HCT116 (cell line): Measurements from ENCODE around the gene HIBADH. TPM values are rescaled to one million over a fixed set of nuclear protein-coding genes. Genes with fewer than 3 reads are reported as not detected.

Experiments used
- ATAC-seq: fragments of 200-7000 bp; cut with Tn5 transposase; 2 replicates; pipeline ENCODE4 v1.9.1; 2020; ENCODE audit warnings: mild to moderate bottlenecking, moderate library complexity
- BruUV-seq: library from RNA; stranded (reverse); fragments of 400-500 nt; replicated peaks from 2 replicates; lab custom pipeline; 2021; lab: Mats Ljungman, UMichigan
- CTCF ChIA-PET: fragments of 300-600 bp; sonication (Branson Sonifier 250); formaldehyde crosslinking; loops from one replicate; lab custom pipeline; 2021; ENCODE audit warnings: antibody characterized with exemption; lab: Charles Lee
- POLR2A ChIA-PET: fragments of 300-600, 350-600 bp; sonication (Branson Sonifier 250); formaldehyde crosslinking; loops from one replicate; lab custom pipeline; 2021; ENCODE audit warnings: antibody characterized with exemption; lab: Charles Lee
- RAD21 ChIA-PET, 2 experiments: fragments of 300-600 bp; sonication (Branson Sonifier 250); formaldehyde crosslinking; loops; one replicate each; lab custom pipeline; 2023; ENCODE audit warnings: low total read pairs in 2 of 2; ENCODE audit not compliant: uncharacterized antibody in 2 of 2, unreplicated experiment in 2 of 2, low non-redundant PET in 1 of 2; lab: Charles Lee
- DNase-seq: peaks from one replicate; pipeline ENCODE4 v3.0.0-alpha.2; 2010; ENCODE audit warnings: low read depth, low spot score
- H2AFZ ChIP-seq: fragments of 200-600 bp; shearing (Covaris generic), sonication (generic); 2 replicates; pipeline ENCODE4 v1.6.1; 2017; ENCODE audit warnings: low read depth, mixed run types, mixed read lengths, antibody characterized with exemption, low read length; ENCODE audit not compliant: poor library complexity, severe bottlenecking
- H3K27ac ChIP-seq: 2 replicates; pipeline ENCODE4 v1.5.1; 2012; ENCODE audit warnings: low read depth, low read length
- H3K27me3 ChIP-seq: fragments of 200-600 bp; sonication (generic); 2 replicates; pipeline ENCODE4 v1.6.1; 2016; ENCODE audit warnings: mixed run types, low read length, mixed read lengths; ENCODE audit not compliant: insufficient read depth
- H3K36me3 ChIP-seq, 2 experiments: fragments of 200-500 bp in 1 of 2; fragments of 200-600 bp in 1 of 2; sonication (Bioruptor generic) in 1 of 2; sonication (generic) in 1 of 2; 2 replicates each; pipeline versions ENCODE4 v1.5.1 to v1.6.1; 2014 to 2016; ENCODE audit warnings: low read length in 2 of 2, inconsistent platforms in 1 of 2, mixed read lengths in 1 of 2, mixed run types in 1 of 2; ENCODE audit not compliant: insufficient read depth in 2 of 2, control insufficient read depth in 1 of 2
- H3K4me1 ChIP-seq, 2 experiments: fragments of 200-600 bp in 1 of 2; sonication (generic) in 1 of 2; 2 replicates each; pipeline versions ENCODE4 v1.5.1 to v1.6.1; 2012 to 2017; ENCODE audit warnings: low read length in 2 of 2, inconsistent platforms in 1 of 2, mild to moderate bottlenecking in 1 of 2, mixed read lengths in 1 of 2, mixed run types in 1 of 2, moderate library complexity in 1 of 2; ENCODE audit not compliant: insufficient read depth in 2 of 2, control insufficient read depth in 1 of 2
- H3K4me2 ChIP-seq: fragments of 200-600 bp; sonication (generic); 2 replicates; pipeline ENCODE4 v1.6.1; 2017; ENCODE audit warnings: mixed run types, low read length, mixed read lengths
- H3K4me3 ChIP-seq, 2 experiments: fragments of 200-600 bp in 1 of 2; sonication (generic) in 1 of 2; replicated peaks in 1 of 2; 2 replicates each; pipeline ENCODE4 v1.5.1; 2011 to 2016; ENCODE audit warnings: low read length in 2 of 2, control low read depth in 1 of 2, low read depth in 1 of 2, mild to moderate bottlenecking in 1 of 2, mixed read lengths in 1 of 2, mixed run types in 1 of 2
- H3K79me2 ChIP-seq: fragments of 200-600 bp; sonication (generic); 2 replicates; pipeline ENCODE4 v1.6.1; 2017; ENCODE audit warnings: mild to moderate bottlenecking, mixed run types, low read length, moderate library complexity, mixed read lengths; ENCODE audit not compliant: insufficient read depth
- H3K9ac ChIP-seq: fragments of 200-600 bp; sonication (generic); 2 replicates; pipeline ENCODE4 v1.6.1; 2016; ENCODE audit warnings: low read length, mixed read lengths
- H3K9me2 ChIP-seq: fragments of 200-600 bp; sonication (generic), shearing (Covaris generic); 2 replicates; pipeline ENCODE4 v1.6.1; 2017; ENCODE audit warnings: mixed run types, mild to moderate bottlenecking, moderate library complexity; ENCODE audit not compliant: insufficient read depth
- H3K9me3 ChIP-seq, 2 experiments: fragments of 200-500 bp in 1 of 2; fragments of 200-600 bp in 1 of 2; sonication (Bioruptor generic) in 1 of 2; sonication (generic) in 1 of 2; 2 replicates each; pipeline ENCODE4 v1.6.1; 2014 to 2017; ENCODE audit warnings: low read length in 2 of 2, mixed read lengths in 2 of 2, inconsistent platforms in 1 of 2, low read depth in 1 of 2, mild to moderate bottlenecking in 1 of 2, mixed run types in 1 of 2, moderate library complexity in 1 of 2; ENCODE audit not compliant: control insufficient read depth in 1 of 2, insufficient read depth in 1 of 2
- H4K20me1 ChIP-seq: fragments of 200-600 bp; sonication (generic), shearing (Covaris generic); 2 replicates; pipeline ENCODE4 v1.6.1; 2017; ENCODE audit warnings: mixed run types, mild to moderate bottlenecking, moderate library complexity; ENCODE audit not compliant: insufficient read depth
- CEBPB ChIP-seq: IDR thresholded peaks from 2 replicates; pipeline ENCODE4 v1.6.1; 2012; ENCODE audit warnings: low read depth
- CTCF ChIP-seq, 3 experiments: fragments of 200-600 bp in 1 of 3; sonication (generic) in 1 of 3; IDR thresholded peaks in 2 of 3; conservative IDR thresholded peaks in 1 of 3; 2 replicates each; pipeline ENCODE4 v1.5.1; 2012 to 2017; ENCODE audit warnings: low read depth in 2 of 3, low read length in 2 of 3, antibody characterized with exemption in 1 of 3, borderline replicate concordance in 1 of 3, control low read depth in 1 of 3, mild to moderate bottlenecking in 1 of 3, mixed read lengths in 1 of 3, mixed run types in 1 of 3, moderate library complexity in 1 of 3; ENCODE audit not compliant: insufficient read depth in 1 of 3
- ELF1 ChIP-seq: IDR thresholded peaks from 2 replicates; pipeline ENCODE4 v1.6.1; 2012; ENCODE audit warnings: low read depth, borderline replicate concordance
- FOSL1 ChIP-seq: IDR thresholded peaks from 2 replicates; pipeline ENCODE4 v1.6.1; 2012; ENCODE audit warnings: low read depth
- JUND ChIP-seq: IDR thresholded peaks from 2 replicates; pipeline ENCODE4 v1.6.1; 2012
- MAX ChIP-seq: IDR thresholded peaks from 2 replicates; pipeline ENCODE4 v1.6.1; 2012
- POLR2AphosphoS5 ChIP-seq: IDR thresholded peaks from 2 replicates; pipeline ENCODE4 v1.6.1; 2011; ENCODE audit warnings: mild to moderate bottlenecking, low read depth, low read length, moderate library complexity
- SIN3A ChIP-seq: IDR thresholded peaks from 2 replicates; pipeline ENCODE4 v1.6.1; 2012; ENCODE audit warnings: low read depth
- SP1 ChIP-seq: IDR thresholded peaks from 2 replicates; pipeline ENCODE4 v1.6.1; 2012; ENCODE audit warnings: low read depth
- SRF ChIP-seq: IDR thresholded peaks from 2 replicates; pipeline ENCODE4 v1.6.1; 2012; ENCODE audit warnings: low read depth
- TCF7L2 ChIP-seq: IDR thresholded peaks from 2 replicates; pipeline ENCODE4 v1.7.0; 2011; ENCODE audit warnings: borderline replicate concordance, inconsistent platforms; ENCODE audit not compliant: insufficient read depth, insufficient read length; ENCODE audit errors: extremely low read depth
- YY1 ChIP-seq: IDR thresholded peaks from 2 replicates; pipeline ENCODE4 v1.6.1; 2011; ENCODE audit warnings: low read length, low read depth, moderate library complexity, mild to moderate bottlenecking; ENCODE audit not compliant: insufficient replicate concordance; ENCODE audit errors: extremely low read depth
- intact Hi-C: fragments of 100-400 bp; cut with micrococcal nuclease; formaldehyde crosslinking; loops from 2 replicates; pipeline ENCODE4 v1.10.0; 2022
- total RNA-seq: library from RNA; stranded (reverse); gene quantifications from one replicate; pipeline ENCODE4 v1.2.1, GENCODE V29; 2021; ENCODE audit not compliant: unreplicated experiment

HIBADH gene
- total RNA-seq, 1 experiment from 2014 or later, result 32.4 TPM

- no peak for ATAC-seq
- H3K9ac ChIP-seq, result no peak overlapping the region
- no peaks in the 10 kb centered on the region for H4K20me1 ChIP-seq
- H3K4me3 ChIP-seq, result no peak overlapping the region
- H3K79me2 ChIP-seq, result no peaks in the 10 kb centered on the region
- RAD21 ChIA-PET, result no interaction called here
- BruUV-seq, result no TSS peak
- no peak overlapping the region for H2AFZ ChIP-seq
- POLR2A ChIA-PET, result no interaction called here
- no peak overlapping the region for H3K4me2 ChIP-seq
- no peaks in the 10 kb centered on the region for H3K36me3 ChIP-seq
- H3K9me2 ChIP-seq, result no peaks in the 10 kb centered on the region
- no peaks in the 10 kb centered on the region for H3K4me1 ChIP-seq
- CTCF ChIA-PET, result no interaction called here
- intact Hi-C loops, result no loop called here
- H3K27ac ChIP-seq, result no peak overlapping the region
- H3K9me3 ChIP-seq, result no peaks in the 10 kb centered on the region
- TF ChIP-seq YY1, result no peak
- no peak for TF ChIP-seq SP1
- TF ChIP-seq, all 23 proteins: peak for 0
- no peaks in the 10 kb centered on the region for H3K27me3 ChIP-seq
- DNase-seq, result no peak
These were observed 109.4 kb downstream of the HIBADH start for GRCh38 chr7:27553273-27553672.

- Histone ChIP-seq H3K79me2 (no peaks in the 10 kb centered on the region), H4K20me1 (no peaks in the 10 kb centered on the region), H3K4me3 (no peak overlapping the region), H2AFZ (no peak overlapping the region), H3K27me3 (no peaks in the 10 kb centered on the region), H3K4me2 (no peak overlapping the region), H3K9me2 (no peaks in the 10 kb centered on the region), H3K27ac (no peak overlapping the region), H3K9ac (no peak overlapping the region), H3K36me3 (no peaks in the 10 kb centered on the region), H3K4me1 (no peaks in the 10 kb centered on the region), H3K9me3 (no peaks in the 10 kb centered on the region)
- no TSS peak for BruUV-seq
- ATAC-seq (no peak), DNase-seq (no peak)
- TF ChIP-seq CEBPB (no peak), SIN3A (no peak), MAX (no peak), ELF1 (no peak), POLR2AphosphoS5 (no peak), SP1 (no peak), TCF7L2 (no peak), FOSL1 (no peak), CTCF (IDR thresholded peaks at IDR 0.05 in 2 of 3, conservative IDR thresholded peaks at IDR 0.05 in 1 of 3; ENCODE audit: borderline replicate concordance in 1 of 3, insufficient read depth in 1 of 3, low read depth in 2 of 3, low read length in 2 of 3) (no peak), JUND (no peak), SRF (no peak)
- ChIA-PET CTCF (no interaction called here), POLR2A (no interaction called here), RAD21 (no interaction called here)
- intact Hi-C loops, result no loop called here
These were observed 110.8 kb downstream of the HIBADH start for GRCh38 chr7:27551803-27552400.
